Activated CD8-positive, alpha-beta T cell treated with anti-CD3 and anti-CD28 coated beads, Interleukin-2, amount 10 ng/mL, durations not matched to agents 7 days and 5 days (primary cell): ENCODE data around the gene MPIG6B. TPM values are rescaled to one million over a fixed set of nuclear protein-coding genes. Genes with fewer than 3 reads are reported as not detected.
"Not testable (repeated sequence)": the region's sequence is repeated elsewhere in the genome, so short reads cannot be mapped to it uniquely, and the experiment has no call there.

Experiments used
- ATAC-seq: fragments of 150-1000 bp; cut with Tn5 transposase; one replicate; pipeline ENCODE4 v1.10.0; 2021; ENCODE audit warnings: moderate library complexity
- CTCF ChIA-PET: fragments of 350-600 bp; sonication (Branson Sonifier 250); formaldehyde crosslinking; loops from one replicate; lab custom pipeline; 2021; ENCODE audit warnings: antibody characterized with exemption; lab: Charles Lee
- POLR2A ChIA-PET: fragments of 350-600 bp; sonication (Branson Sonifier 250); formaldehyde crosslinking; loops from one replicate; lab custom pipeline; 2021; ENCODE audit warnings: antibody characterized with exemption; lab: Charles Lee
- DNase-seq: peaks from one replicate; pipeline ENCODE4 v3.0.0-alpha.2; 2020
- H3K27ac Mint-ChIP-seq: one replicate; pipeline ENCODE4 v1.8.0; 2021; ENCODE audit warnings: mild to moderate bottlenecking, mixed read lengths
- H3K27me3 Mint-ChIP-seq: one replicate; pipeline ENCODE4 v1.8.0; 2021; ENCODE audit warnings: low read depth, mixed read lengths
- H3K36me3 Mint-ChIP-seq: one replicate; pipeline ENCODE4 v1.8.0; 2021; ENCODE audit warnings: low read depth, mixed read lengths
- H3K4me1 Mint-ChIP-seq: one replicate; pipeline ENCODE4 v1.8.0; 2021; ENCODE audit warnings: low read depth, mixed read lengths
- H3K4me3 Mint-ChIP-seq: one replicate; pipeline ENCODE4 v1.8.0; 2021; ENCODE audit warnings: mild to moderate bottlenecking, mixed read lengths
- H3K9me3 Mint-ChIP-seq: one replicate; pipeline ENCODE4 v1.8.0; 2022; ENCODE audit warnings: mixed read lengths; ENCODE audit not compliant: insufficient read depth
- total RNA-seq, 2 experiments: library from RNA; stranded (reverse); gene quantifications; one replicate each; pipeline ENCODE4 v1.2.3, GENCODE V29; 2021

MPIG6B gene
- total RNA-seq, 2 experiments from 2014 or later: 0.71 to 0.91 TPM

DNA sequence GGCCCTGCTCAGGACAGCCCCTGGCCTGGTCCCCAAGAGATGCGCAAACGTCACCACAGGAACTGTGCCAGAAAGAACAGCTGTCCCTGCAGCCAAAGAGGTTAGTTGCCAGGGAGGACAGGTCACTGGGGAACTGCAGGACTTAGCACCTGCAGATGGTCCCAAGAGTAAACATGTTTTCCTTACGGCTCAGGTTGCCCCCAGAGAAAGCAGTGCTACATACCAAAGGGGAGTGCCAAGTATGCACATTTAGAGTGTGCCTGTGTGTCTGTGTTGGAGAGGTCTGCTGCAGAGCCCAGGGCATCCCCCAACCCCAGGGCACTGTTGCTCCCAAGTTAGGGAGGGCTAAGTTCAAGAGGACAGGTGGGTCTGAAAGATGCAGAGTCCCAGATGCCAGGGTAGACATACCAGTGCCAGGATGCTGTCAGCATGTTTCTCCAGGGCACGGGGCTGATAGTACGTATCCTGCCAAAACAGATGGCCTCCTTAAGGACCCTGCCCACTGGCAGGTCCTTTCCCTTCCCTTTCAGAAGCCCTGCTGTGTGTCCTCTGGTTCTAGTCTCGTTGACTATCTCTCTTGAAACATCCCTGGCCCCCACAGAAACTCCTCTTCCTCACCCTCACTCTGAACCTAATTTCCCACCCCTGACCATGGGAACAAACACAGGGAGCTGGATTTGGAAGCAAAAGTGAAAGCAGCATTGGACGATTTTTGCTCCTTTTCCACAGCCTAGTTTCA lies 21.3 kb upstream of the MPIG6B start:
- no peaks in the 10 kb centered on the region for H3K9me3 Mint-ChIP-seq
- ChIA-PET POLR2A (interaction anchor here (0.7 to 2.3 kb wide), 5 partner anchors 34 to 160 kb away, joined by 3 to 20 read pairs (median 8); partner anchors contain the start of genes CLIC1, CSNK2B, DDX39B and GPANK1), CTCF (interaction anchor here (2.8 kb wide), 1 partner anchor 11 kb away, joined by 9 read pairs; no protein-coding TSS in a partner anchor)
- peaks cover 25% of the 10 kb centered on the region for H3K4me1 Mint-ChIP-seq
- peak overlapping the region; percentile 95 for H3K27ac Mint-ChIP-seq
- peaks cover 31% of the 10 kb centered on the region for H3K36me3 Mint-ChIP-seq
- H3K4me3 Mint-ChIP-seq: peak overlapping the region; percentile 97
- H3K27me3 Mint-ChIP-seq: no peaks in the 10 kb centered on the region
- ATAC-seq: no peak
- DNase-seq: no peak

DNA sequence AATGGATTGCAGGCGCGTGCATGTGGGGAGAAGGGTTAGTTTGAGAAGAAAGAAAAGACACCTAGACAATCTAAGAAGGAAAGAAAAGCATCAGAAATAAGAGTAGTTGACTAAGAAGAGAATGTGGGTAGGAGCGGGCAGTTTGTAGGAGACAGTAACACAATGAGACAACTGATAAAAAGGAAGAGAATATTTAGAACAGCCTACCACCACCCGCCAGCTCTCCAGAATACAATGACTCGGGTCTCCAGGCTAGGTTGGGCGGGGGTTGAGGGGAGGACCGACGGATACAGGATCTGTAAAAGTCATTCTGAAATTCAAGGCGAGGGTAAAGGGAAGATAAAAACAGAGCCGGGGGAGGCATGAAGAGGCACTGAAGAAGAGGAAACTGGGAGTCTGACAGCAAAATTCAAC lies 20.8 kb upstream of the MPIG6B start:
- Mint-ChIP-seq H3K4me1 (peaks cover 24% of the 10 kb centered on the region), H3K9me3 (no peaks in the 10 kb centered on the region), H3K27me3 (no peaks in the 10 kb centered on the region), H3K4me3 (peak overlapping the region; percentile 97), H3K36me3 (peaks cover 26% of the 10 kb centered on the region), H3K27ac (peak overlapping the region; percentile 95)
- ChIA-PET POLR2A (interaction anchor here (0.7 to 2.3 kb wide), 9 partner anchors 11 to 161 kb away, joined by 3 to 20 read pairs (median 6); partner anchors contain the start of genes APOM, C6orf47, CLIC1 and CSNK2B), CTCF (interaction anchor here (1.1 to 2.8 kb wide), 8 partner anchors 10 to 151 kb away, joined by 3 to 9 read pairs (median 6); no protein-coding TSS in a partner anchor)
- DNase-seq (peak; percentile 44), ATAC-seq (peak; percentile 2)

DNA sequence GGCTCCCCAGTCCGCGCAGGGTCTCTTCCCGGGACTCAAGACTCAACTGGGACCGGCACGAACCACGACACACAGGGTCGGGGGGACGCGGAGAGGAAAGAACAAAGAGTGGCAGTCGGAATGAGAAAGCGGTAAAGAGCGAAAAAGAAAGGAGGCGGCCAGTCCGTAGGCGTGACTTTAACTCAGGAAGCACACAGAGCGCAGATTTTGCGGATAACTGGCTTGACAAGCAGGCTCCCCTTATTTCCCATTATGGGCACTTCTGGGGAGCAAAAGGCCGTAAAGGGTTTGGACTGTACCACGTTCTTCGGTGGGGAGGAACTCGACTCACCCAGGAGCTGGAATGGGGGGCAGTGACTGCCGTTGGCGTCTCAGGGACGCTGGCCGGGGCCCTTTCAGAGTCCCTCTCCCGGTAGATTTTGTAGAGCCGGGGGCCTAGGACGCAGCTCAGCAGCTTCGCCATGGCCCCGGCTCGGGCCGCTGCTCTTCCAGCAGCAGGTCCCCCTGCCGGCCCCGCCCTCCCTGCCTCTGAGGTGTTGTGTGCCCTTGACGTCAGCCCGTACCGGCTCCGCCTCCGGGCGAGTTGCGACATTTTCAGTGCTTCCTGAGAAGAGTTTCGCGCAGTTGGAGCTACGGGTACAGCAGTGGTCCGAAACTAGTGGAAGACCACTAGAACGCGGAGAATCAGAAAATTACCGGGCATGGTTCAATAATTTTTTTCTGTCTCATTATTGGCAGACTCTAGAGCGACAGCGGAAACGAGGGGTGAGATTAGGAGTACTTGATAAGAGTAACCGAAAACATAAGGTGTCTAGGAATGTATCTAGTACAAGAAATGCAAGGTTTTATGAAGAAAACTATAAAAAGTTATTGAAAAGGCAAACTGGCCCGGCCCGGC lies 20.1 kb upstream of the MPIG6B start, which contains the start of gene ABHD16A:
TSS of gene ABHD16A (minus strand) at position 506 of the 898 bp plus-strand sequence. CDS start at position 463, 43 bp downstream.
- ChIA-PET POLR2A (interaction anchor here (0.5 to 2.3 kb wide), 13 partner anchors 8 to 132 kb away, joined by 3 to 20 read pairs (median 6); partner anchors contain the start of genes APOM, C6orf47, CLIC1 and CSNK2B), CTCF (interaction anchor here (0.7 to 2.8 kb wide), 15 partner anchors 9 to 152 kb away, joined by 3 to 9 read pairs (median 4); partner anchors contain the start of genes LSM2 and LY6G5C)
- H3K9me3 Mint-ChIP-seq: no peaks in the 10 kb centered on the region
- H3K4me1 Mint-ChIP-seq: peaks cover 19% of the 10 kb centered on the region
- no peaks in the 10 kb centered on the region for H3K27me3 Mint-ChIP-seq
- H3K4me3 Mint-ChIP-seq: peak within 1 kb of the TSS; percentile 97
- DNase-seq (peak; percentile 99), ATAC-seq (peak; percentile 96)
- peaks cover 21% of the 10 kb centered on the region for H3K36me3 Mint-ChIP-seq
- peak within 1 kb of the TSS; percentile 95 for H3K27ac Mint-ChIP-seq

GRCh38 chr6:31705931-31706330 lies 17.2 kb upstream of the MPIG6B start:
- Mint-ChIP-seq H3K4me1 (peaks cover 23% of the 10 kb centered on the region), H3K27ac (no peak overlapping the region), H3K4me3 (no peak overlapping the region), H3K36me3 (peaks cover 9% of the 10 kb centered on the region), H3K27me3 (no peaks in the 10 kb centered on the region), H3K9me3 (no peaks in the 10 kb centered on the region)
- ATAC-seq (no peak), DNase-seq (no peak)
- POLR2A ChIA-PET: no interaction called here
- CTCF ChIA-PET: no interaction called here

DNA sequence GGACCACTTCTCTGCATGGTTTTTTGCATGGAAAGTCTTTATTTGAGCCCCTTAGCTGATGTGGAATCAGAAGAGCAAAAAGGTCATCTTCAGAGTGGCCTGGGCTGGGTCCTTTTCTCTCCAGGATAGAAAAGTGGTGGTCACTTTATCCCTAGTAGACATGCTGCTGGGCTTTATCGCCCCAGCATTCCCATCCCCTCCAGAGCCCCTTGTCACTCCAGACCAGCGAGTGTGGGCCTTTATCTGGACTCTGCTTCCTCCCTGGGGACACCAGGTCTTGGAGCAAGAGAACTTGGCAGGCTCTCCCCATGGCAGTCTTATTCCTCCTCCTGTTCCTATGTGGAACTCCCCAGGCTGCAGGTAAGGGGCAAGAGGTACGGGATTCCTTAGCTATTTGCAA lies 16.6 kb upstream of the MPIG6B start, which contains the start of gene LY6G6F:
TSS of gene LY6G6F (plus strand) at position 268 of the 400 bp plus-strand sequence. CDS start at position 309, 41 bp downstream.
- Mint-ChIP-seq H3K4me3 (no peak within 1 kb of the TSS), H3K27me3 (no peaks in the 10 kb centered on the region), H3K36me3 (peaks cover 4% of the 10 kb centered on the region), H3K9me3 (no peaks in the 10 kb centered on the region), H3K27ac (no peak within 1 kb of the TSS), H3K4me1 (peaks cover 23% of the 10 kb centered on the region)
- ATAC-seq (no peak), DNase-seq (no peak)
- POLR2A ChIA-PET: interaction anchor here (0.7 kb wide), 1 partner anchor 34 kb away, joined by 3 read pairs; the partner anchor contains the start of gene MSH5
- CTCF ChIA-PET: no interaction called here

GRCh38 chr6:31707701-31708100 lies 15.5 kb upstream of the MPIG6B start:
- H3K4me1 Mint-ChIP-seq: peaks cover 26% of the 10 kb centered on the region
- ATAC-seq (no peak), DNase-seq (no peak)
- peaks cover 2% of the 10 kb centered on the region for H3K36me3 Mint-ChIP-seq
- no peaks in the 10 kb centered on the region for H3K27me3 Mint-ChIP-seq
- POLR2A ChIA-PET: no interaction called here
- H3K27ac Mint-ChIP-seq: no peak overlapping the region
- CTCF ChIA-PET: no interaction called here
- no peak overlapping the region for H3K4me3 Mint-ChIP-seq
- no peaks in the 10 kb centered on the region for H3K9me3 Mint-ChIP-seq

DNA sequence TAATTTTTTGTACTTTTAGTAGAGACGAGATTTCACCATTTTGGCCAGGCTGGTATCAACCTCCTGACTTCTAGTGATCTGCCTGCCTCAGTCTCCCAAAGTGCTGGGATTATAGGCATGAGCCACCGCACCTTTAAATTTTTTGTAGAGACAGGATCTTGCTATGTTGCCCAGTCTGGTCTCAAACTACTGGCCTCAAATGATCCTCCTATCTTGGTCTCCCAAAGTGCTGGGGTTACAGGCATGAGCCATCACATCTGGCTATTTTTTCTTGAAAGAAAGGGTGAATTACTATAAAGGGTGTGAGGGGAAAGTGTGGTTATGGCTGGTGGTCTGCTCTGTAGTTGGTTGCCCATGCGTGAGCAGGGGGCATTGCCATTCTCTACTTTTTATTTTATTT lies 14.9 kb upstream of the MPIG6B start:
- H3K4me1 Mint-ChIP-seq: peaks cover 25% of the 10 kb centered on the region
- no peaks in the 10 kb centered on the region for H3K9me3 Mint-ChIP-seq
- H3K36me3 Mint-ChIP-seq: no peaks in the 10 kb centered on the region
- DNase-seq (no peak), ATAC-seq (no peak)
- CTCF ChIA-PET: no interaction called here
- POLR2A ChIA-PET: no interaction called here
- H3K27me3 Mint-ChIP-seq: peaks cover 3% of the 10 kb centered on the region
- H3K4me3 Mint-ChIP-seq: no peak overlapping the region
- H3K27ac Mint-ChIP-seq: no peak overlapping the region

- ATAC-seq, H3K36me3 Mint-ChIP-seq, H3K4me3 Mint-ChIP-seq, POLR2A ChIA-PET, H3K27me3 Mint-ChIP-seq, H3K27ac Mint-ChIP-seq, H3K9me3 Mint-ChIP-seq, DNase-seq: not testable (repeated sequence)
- CTCF ChIA-PET: interaction anchor here (0.5 kb wide), 1 partner anchor 182 kb away, joined by 3 read pairs; no protein-coding TSS in a partner anchor
- peaks cover 22% of the 10 kb centered on the region for H3K4me1 Mint-ChIP-seq
Measured at GRCh38 chr6:31709157-31709556, 14.0 kb upstream of the MPIG6B start.

DNA sequence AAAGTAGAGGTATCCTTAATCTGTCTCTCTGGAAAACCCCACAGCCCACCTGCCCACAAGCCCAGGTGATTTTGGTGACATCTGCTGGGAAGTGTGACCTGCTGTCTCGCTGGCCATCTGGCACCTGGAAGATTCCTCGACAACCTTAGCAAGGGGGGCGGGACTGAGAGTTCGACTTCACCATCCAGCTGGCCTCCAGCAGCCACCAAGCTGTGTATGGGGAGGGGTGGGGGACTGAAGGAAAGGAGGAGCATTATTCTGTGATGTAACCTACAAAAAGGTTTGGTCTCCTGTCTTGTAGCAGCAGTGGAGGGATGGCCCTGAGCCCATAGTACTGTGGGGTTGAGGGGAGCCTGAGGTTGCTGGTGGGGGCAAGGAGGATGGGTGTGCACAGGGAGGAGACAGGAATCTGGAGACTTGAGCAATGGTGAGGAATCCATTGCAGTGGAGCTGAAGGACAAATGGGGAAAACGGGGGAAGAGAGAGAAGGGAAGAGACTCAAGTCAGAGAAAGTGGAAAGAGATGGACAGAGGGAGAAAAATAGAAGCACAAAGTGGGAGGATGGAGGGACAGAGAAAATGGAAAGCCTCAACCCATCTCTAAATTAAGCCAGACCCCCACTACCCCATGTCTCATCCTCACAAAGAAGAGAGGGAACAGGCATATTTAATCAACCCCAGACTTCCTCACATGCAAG lies 12.5 kb upstream of the MPIG6B start:
- ATAC-seq (no peak), DNase-seq (no peak)
- no peaks in the 10 kb centered on the region for H3K9me3 Mint-ChIP-seq
- no peaks in the 10 kb centered on the region for H3K36me3 Mint-ChIP-seq
- no peak overlapping the region for H3K4me3 Mint-ChIP-seq
- ChIA-PET POLR2A (interaction anchor here (0.7 to 1.1 kb wide), 2 partner anchors 7 to 27 kb away, joined by 3 to 6 read pairs; partner anchors contain the start of gene ABHD16A), CTCF (interaction anchor here (1.2 kb wide), 1 partner anchor 160 kb away, joined by 3 read pairs; no protein-coding TSS in a partner anchor)
- H3K27ac Mint-ChIP-seq: peak overlapping the region; percentile 65
- peaks cover 10% of the 10 kb centered on the region for H3K27me3 Mint-ChIP-seq
- peaks cover 24% of the 10 kb centered on the region for H3K4me1 Mint-ChIP-seq

- Mint-ChIP-seq H3K4me1 (peaks cover 24% of the 10 kb centered on the region), H3K27me3 (peaks cover 10% of the 10 kb centered on the region), H3K27ac (peak overlapping the region; percentile 65), H3K9me3 (no peaks in the 10 kb centered on the region), H3K36me3 (no peaks in the 10 kb centered on the region), H3K4me3 (no peak overlapping the region)
- POLR2A ChIA-PET: interaction anchor here (0.7 to 1.1 kb wide), 2 partner anchors 8 to 27 kb away, joined by 3 to 6 read pairs; partner anchors contain the start of gene ABHD16A
- DNase-seq: no peak
- CTCF ChIA-PET: interaction anchor here (0.7 to 2.2 kb wide), 3 partner anchors 58 to 161 kb away, joined by 3 to 7 read pairs (median 3); no protein-coding TSS in a partner anchor
- ATAC-seq: peak; percentile 59
Measured at GRCh38 chr6:31711233-31711632, 11.9 kb upstream of the MPIG6B start.
